HG03045 (cell line): ENCODE measurements around the gene C7orf25.
"Not testable (repeated sequence)": the region's sequence is repeated elsewhere in the genome, so short reads cannot be mapped to it uniquely, and the experiment has no call there.

Source experiments
- ATAC-seq: cut with Tn5 transposase; IDR thresholded peaks from one replicate; pipeline ENCODE4 v1.9.1; 2021; ENCODE audit warnings: mild to moderate bottlenecking, moderate library complexity; ENCODE audit not compliant: unreplicated experiment

The C7orf25 gene

DNA sequence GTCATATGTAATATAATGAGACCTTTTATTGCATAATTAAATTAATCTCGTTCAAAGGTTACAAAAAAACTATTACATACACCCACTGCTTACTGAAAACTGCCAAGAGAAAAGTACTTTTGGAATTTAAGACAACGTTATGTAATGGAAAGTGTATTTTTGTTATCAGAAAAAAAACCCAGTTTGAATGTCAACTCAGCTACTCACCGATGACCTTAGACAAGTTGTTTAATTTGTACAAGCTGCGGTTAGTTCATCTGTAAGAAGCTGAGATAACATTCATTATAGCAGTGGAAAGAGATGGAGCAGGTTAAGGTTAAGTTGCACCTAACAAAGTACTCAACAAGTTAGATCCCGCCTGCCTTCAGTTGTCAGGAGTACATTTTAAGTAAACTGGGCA lies 19.0 kb upstream of the C7orf25 start:
- ATAC-seq, result no peak

DNA sequence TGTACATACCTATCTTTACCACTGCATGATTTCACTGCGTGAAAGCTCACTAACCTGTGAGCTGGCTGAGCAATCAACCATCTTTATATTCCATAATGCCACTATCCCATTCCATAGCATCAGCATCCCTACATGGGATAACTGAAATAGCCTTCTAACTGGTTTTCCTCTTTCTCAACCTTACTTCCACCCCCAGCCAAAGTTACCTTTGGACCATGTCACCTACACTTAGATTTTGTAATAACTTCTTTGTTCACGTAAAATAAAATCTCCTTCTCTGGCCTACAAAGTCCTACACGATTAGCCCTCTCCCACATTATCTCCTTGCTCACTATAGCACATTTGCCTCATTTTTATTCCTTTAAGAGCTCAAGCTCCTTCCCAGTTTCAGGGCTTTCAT lies 17.6 kb upstream of the C7orf25 start:
- no peak for ATAC-seq

DNA sequence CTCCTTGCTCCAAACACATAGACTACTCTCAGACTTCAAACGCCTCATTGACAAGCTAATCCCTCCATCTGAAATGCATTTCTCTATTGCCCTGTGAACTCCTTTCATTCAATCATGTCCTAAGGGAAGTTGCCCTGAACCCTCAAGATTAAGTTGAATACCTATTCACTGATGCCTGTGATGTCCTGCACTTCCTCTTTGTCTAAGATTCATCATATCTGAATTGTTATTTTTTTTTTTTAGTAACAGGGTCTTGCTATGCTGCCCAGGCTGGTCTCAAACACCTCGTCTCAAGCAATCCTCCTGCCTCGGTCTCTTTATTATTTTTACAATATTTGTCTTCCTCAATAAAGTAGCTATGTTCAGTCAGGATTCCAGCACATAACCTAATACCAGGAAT lies 16.9 kb upstream of the C7orf25 start:
- ATAC-seq, result no peak

GRCh38 chr7:42926204-42926603 lies 14.3 kb upstream of the C7orf25 start:
- no peak for ATAC-seq

DNA sequence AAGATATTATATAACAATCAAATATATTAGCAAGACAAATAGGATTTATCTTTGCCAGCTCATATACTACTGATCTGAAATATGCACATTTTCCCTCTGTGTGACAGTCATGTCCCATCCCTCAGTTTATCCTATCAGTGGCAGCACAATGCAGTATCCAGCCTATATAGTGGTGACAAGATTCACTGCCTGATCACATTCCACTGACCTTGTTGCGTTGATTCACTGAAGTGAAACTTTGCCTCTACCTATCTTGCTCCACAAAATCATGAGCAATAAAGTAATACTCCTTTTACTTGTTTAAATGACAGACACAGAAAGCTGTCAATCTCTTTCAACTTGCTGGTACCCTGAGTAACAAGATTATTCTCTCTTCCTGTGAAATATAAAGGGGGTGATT lies 13.8 kb upstream of the C7orf25 start:
- ATAC-seq, result no peak

DNA sequence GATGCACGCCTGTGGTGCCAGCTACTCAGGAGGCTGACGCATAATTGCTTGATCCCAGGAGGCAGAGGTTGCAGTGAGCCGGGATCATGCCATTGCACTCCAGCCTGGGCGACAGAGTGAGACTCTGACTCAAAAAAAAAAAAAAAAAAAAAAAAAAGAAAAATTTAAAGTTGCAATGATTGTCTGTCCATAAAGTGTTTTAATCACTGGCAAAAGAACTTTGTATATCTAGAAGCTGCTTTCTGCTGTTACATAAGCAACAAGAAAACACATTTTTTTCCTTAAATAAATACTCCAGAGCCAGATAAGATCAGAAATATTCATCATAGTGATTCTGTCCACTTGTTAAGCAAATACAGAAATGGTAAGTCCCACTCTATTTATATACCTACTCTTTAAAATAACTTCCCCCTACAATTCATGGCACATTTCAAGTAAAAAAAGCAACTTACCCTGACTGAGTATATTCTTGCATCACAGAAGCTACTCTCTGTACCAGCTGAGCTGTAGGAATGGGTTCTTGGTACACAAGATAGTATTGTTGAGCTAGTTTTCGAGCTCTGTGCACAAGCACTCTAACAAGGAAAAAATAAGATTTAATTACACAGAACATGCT lies 12.5 kb upstream of the C7orf25 start:
- no peak for ATAC-seq

GRCh38 chr7:42922017-42922753 lies 10.3 kb upstream of the C7orf25 start:
- ATAC-seq, result no peak

DNA sequence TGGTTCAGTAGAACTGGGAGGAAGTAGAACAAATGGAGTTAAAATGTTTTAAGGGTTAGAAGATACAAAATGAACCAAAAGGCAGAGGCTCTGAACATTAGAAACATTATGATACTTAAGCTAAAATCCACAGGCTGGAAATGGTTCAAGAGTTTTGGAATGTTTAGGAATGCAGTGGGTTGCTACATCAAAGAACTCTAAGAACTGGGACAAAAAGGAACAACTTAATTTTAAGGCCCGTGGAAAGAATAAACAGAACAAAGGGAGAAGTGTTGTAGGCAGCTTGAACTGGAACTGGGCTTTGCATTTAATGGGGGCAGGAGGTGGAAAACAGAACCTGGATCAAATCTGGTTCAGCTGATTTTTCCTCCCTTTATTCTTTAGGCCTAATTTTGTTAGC lies 3.5 kb upstream of the C7orf25 start:
- ATAC-seq, result no peak

DNA sequence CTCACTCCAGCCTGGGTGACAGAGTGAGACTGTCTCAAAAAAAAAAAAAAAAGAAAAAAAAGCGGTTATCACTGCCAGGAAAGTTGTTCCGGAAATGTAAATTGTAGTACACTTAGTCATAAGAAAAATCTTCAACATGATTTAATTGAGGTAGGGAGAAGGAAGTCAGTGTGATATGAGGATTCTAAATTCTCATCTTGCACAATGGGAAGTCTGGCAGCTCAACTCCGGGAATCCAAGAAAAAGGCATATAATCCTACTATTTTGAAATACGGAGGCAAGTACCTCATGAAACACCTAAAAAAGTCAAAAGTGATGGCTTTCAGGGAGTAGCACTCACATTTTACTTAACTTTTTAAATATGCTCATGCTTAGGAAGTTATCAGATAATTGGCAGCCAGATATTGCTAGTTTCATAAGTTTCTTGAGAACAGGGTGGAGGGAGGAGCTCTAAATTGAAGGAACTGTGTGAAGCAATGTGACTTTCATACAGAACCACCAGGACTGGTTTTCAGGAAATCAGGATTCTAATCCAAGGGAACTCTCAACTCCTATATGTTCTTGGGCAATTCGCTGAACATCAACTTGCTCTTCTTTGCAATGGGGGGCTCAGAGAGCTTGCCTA lies 2.7 kb upstream of the C7orf25 start:
- no peak for ATAC-seq

- ATAC-seq, result no peak
Observed at GRCh38 chr7:42914009-42914408, 2.1 kb upstream of the C7orf25 start.

GRCh38 chr7:42913591-42913990 lies 1.7 kb upstream of the C7orf25 start:
- no peak for ATAC-seq

GRCh38 chr7:42910306-42910705 lies 1.6 kb downstream of the C7orf25 start:
- no peak for ATAC-seq

DNA sequence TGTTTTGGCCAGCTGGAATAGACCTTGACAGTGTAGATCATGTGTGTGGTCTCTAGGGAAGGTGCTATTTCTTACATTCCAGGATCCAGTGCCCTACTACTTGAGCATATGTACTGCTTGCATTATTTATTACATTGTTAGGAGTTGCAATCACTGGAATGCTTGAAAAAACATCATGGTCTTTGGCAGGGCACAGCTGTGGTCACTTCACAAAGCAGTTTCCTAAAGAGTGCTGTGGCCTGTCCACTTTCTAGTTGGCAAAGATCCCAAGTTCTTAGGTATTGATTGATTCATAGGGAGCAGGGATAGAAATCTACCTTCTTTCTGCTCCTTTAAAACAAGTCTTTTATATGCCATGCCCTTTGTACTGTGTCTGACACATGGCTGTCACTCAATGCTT lies 4.6 kb downstream of the C7orf25 start:
- no peak for ATAC-seq

GRCh38 chr7:42906181-42906580 lies 5.7 kb downstream of the C7orf25 start:
- ATAC-seq, result no peak

- no peak for ATAC-seq
Observed at GRCh38 chr7:42902331-42902730, 9.5 kb downstream of the C7orf25 start.

GRCh38 chr7:42900842-42901241 lies 11.0 kb downstream of the C7orf25 start:
- no peak for ATAC-seq

- ATAC-seq, result no peak
Observed at GRCh38 chr7:42893346-42894240, 18.3 kb downstream of the C7orf25 start.

DNA sequence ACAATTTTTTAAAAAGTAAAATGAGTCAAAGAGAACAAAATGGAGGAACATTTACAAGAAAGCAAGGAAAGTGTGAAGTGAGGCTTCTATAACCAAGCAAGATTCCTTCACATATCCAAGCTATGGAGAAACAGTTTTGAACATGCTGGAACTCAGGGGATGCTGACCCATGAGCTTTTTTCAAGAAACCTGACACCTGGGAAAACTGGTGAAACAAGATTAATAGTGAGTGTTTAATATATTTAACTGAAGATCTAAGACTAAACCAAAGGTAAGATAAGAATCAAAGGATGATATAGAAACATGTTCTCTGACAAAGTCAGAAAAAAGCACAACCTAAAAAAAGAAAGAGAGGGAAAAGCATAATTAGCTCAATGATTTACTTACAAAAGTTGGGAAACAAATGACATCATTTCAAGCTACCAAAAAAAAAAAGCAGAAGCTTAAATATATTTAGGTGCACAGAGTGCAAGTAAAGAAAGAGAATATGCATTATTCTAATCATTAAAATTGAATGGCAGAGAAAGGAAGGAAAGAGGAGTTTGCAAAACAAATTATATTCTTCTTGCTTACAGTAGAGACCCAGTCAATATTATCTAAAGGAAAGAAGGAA lies 24.9 kb downstream of the C7orf25 start:
- ATAC-seq, result no peak

- ATAC-seq, result no peak
Observed at GRCh38 chr7:42886129-42886528, 25.7 kb downstream of the C7orf25 start.

GRCh38 chr7:42885183-42885582 lies 26.7 kb downstream of the C7orf25 start:
- ATAC-seq, result not testable (repeated sequence)

DNA sequence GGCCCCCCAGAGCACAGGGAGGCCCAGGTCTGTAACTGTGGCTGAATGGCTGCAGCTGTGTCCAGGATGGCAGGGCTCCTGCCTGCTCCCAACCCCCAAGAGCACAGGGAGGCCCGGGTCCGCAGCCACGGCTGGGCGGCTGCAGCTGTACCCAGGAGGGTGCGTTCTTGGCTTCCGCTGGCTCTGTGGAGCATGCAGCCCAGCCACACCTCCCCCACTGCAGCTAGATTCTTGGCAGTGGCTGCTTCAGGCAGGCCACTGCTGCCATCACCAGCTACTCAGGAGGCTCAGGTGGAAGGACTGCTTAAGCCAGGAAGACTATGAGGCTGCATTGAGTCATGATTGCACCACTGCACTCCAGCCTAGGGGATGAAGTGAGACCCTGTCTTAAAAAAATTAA lies 27.9 kb downstream of the C7orf25 start:
- no peak for ATAC-seq
